Measurements from ENCODE around the gene SLC39A11.

- TF ChIP-seq, protein P1, sequence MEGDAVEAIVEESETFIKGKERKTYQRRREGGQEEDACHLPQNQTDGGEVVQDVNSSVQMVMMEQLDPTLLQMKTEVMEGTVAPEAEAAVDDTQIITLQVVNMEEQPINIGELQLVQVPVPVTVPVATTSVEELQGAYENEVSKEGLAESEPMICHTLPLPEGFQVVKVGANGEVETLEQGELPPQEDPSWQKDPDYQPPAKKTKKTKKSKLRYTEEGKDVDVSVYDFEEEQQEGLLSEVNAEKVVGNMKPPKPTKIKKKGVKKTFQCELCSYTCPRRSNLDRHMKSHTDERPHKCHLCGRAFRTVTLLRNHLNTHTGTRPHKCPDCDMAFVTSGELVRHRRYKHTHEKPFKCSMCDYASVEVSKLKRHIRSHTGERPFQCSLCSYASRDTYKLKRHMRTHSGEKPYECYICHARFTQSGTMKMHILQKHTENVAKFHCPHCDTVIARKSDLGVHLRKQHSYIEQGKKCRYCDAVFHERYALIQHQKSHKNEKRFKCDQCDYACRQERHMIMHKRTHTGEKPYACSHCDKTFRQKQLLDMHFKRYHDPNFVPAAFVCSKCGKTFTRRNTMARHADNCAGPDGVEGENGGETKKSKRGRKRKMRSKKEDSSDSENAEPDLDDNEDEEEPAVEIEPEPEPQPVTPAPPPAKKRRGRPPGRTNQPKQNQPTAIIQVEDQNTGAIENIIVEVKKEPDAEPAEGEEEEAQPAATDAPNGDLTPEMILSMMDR (IDR thresholded peaks at IDR 0.05; ENCODE audit: insufficient read depth, low read length), result no peak
- TF ChIP-seq POLR2AphosphoS5 (IDR thresholded peaks at IDR 0.05; ENCODE audit: low read depth) (no peak), REST (IDR thresholded peaks at IDR 0.05; ENCODE audit: insufficient replicate concordance, low read depth) (no peak), GABPA (IDR thresholded peaks at IDR 0.05; ENCODE audit: low read depth) (no peak)
These were observed 333.2 kb downstream of the SLC39A11 start for GRCh38 chr17:72759301-72759700.

Measured in HL-60 (cell line).